GM19193 (cell line): Measurements from ENCODE around the gene NUAK1.

Experiments
- POLR2A ChIP-seq: IDR thresholded peaks from 4 replicates; pipeline ENCODE4 v1.6.1; 2011; ENCODE audit not compliant: insufficient read depth, insufficient read length; ENCODE audit errors: extremely low read depth

The NUAK1 gene

DNA sequence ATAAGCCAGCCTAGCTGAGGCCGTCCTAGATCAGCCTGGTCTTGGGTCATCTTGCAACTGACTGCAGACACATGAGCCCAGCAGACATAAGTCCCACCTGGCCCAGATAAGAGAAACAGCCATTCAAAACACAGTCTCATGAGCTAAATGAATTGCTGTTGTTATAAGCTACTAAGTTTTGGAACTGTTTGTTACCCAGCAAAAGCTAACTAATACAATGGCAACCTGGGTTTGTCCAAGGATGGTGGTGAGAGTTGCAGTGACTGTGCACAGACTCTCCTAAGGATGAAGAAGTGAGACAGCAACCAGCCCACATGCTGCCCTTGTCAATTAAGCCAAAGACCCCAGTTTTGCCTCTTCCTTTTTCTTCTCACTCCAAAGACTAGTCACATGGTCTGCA, 22.2 kb upstream of the NUAK1 start:
- TF ChIP-seq POLR2A: no peak

DNA sequence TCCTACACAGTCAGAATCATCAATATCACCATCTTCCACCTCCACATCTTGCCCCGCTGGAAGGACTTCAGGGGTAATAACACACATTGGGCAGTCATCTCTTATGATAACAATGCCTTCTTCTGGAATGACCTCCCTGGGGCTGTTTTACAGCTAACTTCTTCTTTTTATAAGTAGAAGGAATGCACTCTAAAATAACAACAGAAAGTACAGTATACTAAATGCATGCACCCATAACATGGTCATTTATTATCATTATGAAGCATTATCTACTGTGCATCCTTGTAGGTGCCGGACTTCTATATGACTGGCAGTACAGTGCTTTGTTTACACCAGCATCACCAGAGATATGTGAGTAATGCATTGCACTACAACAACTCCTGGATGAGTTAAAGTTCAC, 19.0 kb upstream of the NUAK1 start:
- no peak for TF ChIP-seq POLR2A

DNA sequence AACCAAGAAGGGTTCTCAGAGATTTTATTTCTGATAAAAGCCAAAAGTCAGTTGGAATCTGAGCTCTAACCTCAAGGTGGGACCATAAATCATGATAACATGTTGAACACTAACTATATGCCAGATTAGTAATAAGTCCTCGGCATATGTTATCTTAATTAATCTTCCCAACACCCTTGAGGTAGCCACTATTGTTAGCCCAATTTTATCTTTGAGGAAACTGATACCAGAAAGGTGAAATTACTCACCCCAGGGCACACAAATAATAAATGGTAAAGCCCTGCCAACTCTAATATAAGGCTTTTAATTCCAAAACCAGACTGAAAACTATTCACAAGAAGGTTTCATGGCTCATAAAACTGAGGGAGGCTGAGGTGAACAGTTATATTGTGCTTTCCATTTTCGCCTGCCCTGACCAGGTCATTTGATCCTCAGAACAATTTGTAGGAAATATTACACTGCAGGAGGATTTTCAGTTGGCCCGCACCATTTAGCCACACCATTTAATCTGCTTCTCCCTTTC, 16.1 kb upstream of the NUAK1 start:
- no peak for TF ChIP-seq POLR2A

DNA sequence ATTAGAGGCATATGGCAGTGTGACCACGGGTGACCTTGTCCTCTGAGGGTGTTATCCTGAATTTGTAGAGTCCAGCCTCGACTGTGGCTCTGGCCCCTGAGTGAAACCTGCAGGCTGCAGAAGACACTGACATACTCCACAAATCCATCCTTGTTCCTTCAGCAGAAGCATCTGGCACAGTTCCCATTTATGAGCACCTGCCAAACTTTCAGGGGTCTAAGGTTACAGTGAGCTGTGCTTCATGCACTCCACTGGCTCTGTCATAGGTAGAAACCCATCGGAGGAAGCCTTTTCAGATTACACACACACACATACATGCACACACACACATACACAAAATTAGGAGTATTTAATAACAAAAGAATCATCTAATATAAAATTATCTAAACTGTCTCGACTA, 13.6 kb upstream of the NUAK1 start:
- TF ChIP-seq POLR2A: no peak

DNA sequence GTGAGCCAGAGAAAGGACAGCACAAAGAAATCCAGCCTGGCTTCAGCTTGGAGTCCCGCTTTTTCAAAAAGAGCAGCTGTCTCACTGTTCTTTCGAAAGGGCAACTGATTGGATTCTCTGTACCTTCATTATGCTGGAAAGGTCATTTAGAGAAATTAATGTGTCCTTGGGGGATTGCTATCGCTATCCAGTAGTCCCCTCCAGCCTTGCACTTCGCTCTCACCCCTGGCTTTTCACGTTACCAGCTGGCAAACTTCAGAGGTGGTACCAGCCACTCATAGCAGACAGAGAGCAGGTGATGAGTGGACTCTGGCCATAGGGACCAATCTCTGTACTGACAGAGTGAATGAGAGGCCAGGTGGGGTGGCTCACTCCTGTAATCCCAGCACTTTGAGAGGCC, 11.8 kb upstream of the NUAK1 start:
- TF ChIP-seq POLR2A: no peak

DNA sequence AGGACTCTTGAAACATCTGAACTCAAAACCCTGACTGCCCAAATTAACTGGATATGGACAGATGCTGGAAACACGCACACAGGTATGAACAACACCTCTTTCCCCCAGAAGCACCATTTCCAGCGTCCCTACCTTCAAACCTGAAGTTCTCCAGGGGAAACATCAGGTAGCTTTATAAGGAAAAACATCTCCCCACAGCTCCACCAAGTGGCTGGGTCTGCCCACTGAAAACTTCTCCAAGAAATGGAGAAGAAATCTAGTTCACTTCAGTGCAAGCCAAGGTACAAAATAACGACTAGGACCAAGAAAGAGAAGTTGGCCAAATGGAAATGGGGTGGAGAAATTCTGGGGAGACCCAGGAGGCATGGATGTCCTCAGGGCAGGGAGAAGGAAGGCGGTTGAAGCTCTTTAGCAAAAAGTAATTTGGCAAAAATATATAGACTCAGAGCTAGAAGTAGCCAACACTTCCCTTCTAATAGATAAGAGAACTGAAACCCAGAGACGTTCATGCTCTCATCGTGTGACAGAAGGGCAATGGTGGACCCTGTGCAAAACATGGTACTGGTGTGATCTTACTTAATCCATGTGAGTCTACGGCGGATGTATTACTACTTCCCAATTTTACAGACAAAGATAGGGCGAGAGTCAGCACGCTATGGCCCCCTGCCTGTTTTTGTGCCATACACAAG, 10.5 kb upstream of the NUAK1 start:
- no peak for TF ChIP-seq POLR2A

DNA sequence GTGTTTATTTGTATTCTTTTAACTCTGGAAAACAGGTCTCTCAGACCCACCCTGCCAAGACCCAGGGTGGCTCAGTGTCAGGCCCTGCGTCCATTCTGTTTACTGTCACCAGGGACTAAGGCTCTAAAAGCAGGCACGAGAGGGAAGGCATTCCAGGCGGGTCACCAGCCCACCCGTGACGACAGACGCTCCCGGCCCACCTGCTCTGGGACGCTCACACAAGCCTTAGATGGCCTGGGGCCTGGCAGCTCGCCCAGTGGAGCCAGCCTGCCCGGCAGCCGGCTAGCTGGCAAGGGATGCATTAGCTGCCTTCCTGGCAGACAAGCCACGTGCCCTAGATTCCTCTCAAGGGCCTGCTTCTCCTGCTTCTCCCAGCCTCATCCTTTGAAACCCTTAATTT, 9.2 kb upstream of the NUAK1 start:
- no peak for TF ChIP-seq POLR2A

DNA sequence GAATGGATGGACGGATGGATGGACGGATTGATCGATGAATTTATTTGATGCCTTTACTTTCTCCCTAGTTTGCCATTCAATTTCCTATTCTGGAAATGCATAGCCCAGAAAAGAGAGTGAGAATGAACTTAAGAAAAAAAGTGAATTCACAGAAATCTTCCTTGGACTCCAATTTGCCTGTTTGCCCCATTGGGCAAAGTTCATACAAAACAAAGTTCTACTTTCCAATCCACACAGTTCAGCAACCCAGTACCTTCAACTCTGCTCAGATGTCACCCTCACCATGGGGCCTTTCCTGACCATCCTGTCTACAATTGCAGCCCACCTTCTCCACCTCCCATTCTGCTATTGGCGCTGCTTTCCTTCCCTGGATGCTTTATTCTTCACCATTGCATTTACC, 8.2 kb upstream of the NUAK1 start:
- TF ChIP-seq POLR2A: no peak

DNA sequence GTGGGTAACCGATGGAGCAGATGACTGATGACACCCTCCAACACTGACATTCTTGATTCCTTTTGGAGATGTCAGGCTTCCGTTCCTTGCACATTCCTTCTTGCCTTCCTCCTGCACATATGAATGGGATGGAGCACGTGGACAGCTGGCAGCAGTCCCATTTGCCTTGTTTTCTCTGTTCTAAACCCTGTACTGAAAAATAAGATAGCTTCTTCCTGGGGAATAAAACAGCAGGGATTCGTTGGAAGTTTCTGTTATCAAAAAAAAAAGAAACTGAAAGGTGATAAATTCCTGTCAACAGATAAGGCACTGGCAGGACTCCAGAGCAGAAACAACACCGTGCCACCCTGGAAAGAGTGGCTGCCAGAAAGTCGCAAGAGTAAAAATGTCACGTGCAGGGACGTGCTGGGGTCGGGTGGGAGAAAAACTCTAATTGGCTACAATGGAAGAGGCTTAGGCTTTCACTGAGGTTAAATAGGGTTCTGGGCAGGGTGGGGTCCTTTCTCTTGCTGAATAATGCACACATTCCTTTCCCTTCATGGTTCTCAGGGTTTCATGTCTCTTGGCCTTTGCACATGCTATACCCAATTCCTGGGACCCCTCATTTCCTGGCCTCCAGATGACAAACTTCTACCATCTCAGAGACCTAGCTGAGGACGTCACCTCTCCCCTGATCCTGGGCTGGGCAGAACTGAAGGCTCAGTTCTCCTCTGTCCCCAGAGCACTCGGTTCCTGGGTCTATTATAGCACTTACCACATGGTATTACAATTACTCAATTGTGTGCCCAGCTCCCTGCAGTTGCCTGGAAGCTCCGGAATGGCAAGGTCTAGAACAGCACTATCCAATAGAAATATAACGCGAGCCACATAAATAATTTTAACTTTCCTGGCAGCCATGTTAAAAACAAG, 7.0 kb upstream of the NUAK1 start:
- no peak for TF ChIP-seq POLR2A

DNA sequence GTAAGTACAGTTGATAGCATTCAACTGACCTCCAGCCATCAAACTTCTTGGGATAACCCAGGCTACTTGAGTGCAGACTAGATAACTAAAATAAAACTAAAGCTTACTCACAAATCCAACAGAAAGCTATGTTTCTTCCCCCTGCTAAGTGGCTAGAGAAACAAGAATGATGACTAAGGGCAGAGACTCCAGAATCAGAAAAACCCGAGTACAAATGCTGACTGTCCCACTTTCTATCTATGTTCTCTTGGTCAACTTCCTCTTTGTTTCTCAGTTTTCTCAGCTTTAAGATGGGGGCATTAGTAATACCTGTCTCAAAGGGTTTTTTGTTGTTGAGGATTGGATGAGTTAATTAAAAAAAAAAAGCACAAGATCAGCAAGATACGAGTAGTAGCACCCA, 6.1 kb upstream of the NUAK1 start:
- no peak for TF ChIP-seq POLR2A

DNA sequence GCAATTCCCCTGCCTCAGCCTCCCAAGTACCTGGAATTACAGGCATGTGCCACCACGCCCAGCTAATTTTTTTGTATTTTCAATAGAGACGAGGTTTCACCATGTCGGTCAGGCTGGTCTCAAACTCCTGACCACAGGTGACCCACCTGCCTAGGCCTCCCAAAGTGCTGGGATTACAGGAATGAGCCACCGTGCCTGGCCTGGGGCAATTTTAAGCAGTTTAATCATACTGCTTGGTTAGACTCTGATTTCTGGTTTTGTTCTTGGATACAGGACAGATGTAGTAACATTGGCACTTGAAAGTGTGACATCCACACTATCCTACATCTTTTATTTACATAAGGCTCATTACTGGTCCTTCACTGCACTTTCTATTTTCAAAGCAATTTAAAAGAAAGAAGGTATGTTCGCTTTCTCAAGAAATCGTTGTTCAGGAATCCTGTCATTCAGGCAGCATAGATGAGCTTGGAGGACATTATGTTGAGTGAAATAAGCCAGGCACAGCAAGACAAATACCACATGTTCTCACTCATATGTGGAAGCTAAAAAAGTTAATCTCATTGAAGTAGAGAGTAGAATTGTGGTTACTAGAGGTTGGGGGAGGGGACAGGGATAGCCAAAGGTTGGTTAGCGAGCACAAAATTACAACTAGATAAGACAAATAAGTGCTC, 4.0 kb upstream of the NUAK1 start:
- no peak for TF ChIP-seq POLR2A

DNA sequence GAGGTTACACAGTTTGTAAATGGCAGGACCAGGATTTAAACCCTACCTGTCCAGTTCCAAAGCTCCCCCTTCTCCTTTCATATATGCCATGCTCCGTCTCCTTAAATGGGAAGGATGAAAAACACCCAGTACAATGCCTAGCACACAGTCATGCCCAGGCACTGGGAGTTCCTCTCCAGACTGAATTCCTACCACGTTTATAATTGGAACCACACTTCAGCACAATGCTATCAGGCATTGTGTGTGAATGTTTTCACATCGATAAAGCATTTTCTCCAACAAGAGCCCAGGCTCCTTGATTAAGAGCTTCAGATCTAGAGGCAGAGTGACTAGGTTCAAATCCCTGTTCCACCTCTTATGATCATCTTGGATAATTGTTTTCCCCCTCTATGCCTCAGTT, 2.7 kb upstream of the NUAK1 start:
- TF ChIP-seq POLR2A: no peak

DNA sequence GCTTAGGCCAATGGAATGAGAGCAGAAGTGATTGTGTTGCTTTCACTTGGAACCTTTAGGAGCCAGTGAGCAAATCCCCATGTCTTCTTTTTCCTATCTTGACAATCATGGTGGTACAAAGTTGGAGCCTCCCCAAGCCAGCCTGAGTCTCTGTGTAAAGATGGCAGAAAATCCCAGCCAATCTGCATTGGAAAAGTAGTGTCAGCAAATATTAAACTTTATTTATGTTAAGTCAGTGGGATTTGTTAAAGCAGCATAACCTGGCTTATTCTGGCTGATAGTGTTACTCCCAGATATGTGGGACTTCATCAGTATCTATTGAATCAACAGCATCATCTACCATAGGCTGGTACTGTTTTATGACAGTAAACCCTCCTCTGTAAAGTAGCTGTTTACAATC, 2.2 kb upstream of the NUAK1 start:
- TF ChIP-seq POLR2A: no peak

DNA sequence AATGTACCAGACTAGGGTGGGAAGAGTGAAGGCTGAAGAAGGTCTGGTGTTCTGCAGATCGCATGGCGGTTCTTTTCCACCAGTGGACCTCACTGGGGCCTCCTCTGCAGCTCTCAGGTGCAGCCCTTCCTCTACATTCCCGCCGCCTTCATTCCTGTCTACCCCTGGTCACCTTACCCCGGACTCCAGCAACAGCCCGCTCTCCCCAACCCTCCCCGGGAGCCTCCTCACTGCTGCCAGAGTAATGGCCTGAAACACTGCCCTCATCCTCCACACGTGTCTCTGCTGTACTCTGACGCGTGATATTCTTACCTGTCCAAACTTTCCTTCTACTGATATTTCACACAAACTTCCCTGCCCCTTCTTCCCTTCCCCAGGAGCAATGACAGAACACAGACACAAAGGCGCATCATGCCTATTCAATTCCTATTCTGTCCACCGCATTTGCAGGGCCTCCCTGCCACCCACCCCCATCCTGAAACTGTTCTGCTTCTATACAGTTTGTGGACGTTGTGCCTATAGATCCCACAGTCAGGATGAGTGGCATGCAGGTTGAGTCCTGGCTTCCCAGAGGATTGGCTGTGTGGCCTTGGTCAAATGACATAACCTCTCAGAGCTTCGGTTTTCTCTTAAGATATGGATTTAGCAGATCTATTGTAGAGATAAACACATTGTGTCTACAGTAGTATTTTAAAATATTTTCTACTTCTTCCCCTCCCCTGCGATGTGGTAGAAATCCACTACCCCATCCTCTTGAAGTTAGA, 1.7 kb upstream of the NUAK1 start:
- TF ChIP-seq POLR2A: no peak
